ENCODE measurements around the gene ITPR1.

DNA sequence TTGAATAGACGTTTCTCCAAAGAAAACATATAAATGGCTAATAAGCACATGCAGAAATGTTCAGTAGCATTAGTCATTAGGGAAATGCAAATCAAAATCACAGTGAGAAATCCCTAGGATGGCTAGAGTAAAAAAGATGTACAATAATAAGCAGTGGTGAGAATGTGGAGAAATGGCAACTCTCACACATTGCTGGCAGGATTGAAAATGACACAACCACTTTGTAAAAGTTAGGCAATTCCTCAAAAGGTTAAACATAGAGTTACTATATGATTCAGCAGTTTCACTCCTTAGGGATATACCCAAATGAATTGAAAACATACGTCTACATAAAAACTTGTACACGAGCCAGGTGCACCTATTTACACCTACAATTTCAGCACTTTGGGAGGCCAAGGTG is 108.7 kb downstream of the ITPR1 start:
- TF ChIP-seq, protein P1, sequence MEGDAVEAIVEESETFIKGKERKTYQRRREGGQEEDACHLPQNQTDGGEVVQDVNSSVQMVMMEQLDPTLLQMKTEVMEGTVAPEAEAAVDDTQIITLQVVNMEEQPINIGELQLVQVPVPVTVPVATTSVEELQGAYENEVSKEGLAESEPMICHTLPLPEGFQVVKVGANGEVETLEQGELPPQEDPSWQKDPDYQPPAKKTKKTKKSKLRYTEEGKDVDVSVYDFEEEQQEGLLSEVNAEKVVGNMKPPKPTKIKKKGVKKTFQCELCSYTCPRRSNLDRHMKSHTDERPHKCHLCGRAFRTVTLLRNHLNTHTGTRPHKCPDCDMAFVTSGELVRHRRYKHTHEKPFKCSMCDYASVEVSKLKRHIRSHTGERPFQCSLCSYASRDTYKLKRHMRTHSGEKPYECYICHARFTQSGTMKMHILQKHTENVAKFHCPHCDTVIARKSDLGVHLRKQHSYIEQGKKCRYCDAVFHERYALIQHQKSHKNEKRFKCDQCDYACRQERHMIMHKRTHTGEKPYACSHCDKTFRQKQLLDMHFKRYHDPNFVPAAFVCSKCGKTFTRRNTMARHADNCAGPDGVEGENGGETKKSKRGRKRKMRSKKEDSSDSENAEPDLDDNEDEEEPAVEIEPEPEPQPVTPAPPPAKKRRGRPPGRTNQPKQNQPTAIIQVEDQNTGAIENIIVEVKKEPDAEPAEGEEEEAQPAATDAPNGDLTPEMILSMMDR (IDR thresholded peaks at IDR 0.05): no peak
- TF ChIP-seq POLR2A (IDR thresholded peaks at IDR 0.05): no peak

All from esophagus squamous epithelium (tissue), 4 donors.